HFFc6 (cell line): ENCODE data around the gene RHOBTB3. TPM values are rescaled to one million over a fixed set of nuclear protein-coding genes. Genes with fewer than 3 reads are reported as not detected.
A peak's percentile ranks its signal among the peaks of the same experiment; 100 is the strongest.

Experiments used
- DNase-seq: peaks from one replicate; pipeline ENCODE4 v3.0.0-alpha.2; 2018
- H3K27ac Mint-ChIP-seq: 2 replicates; pipeline ENCODE4 v1.8.0; 2020; ENCODE audit warnings: mild to moderate bottlenecking, mixed read lengths
- H3K27me3 Mint-ChIP-seq: 2 replicates; pipeline ENCODE4 v1.8.0; 2021; ENCODE audit warnings: mild to moderate bottlenecking, moderate library complexity, mixed read lengths; ENCODE audit not compliant: insufficient read depth
- H3K36me3 Mint-ChIP-seq: 2 replicates; pipeline ENCODE4 v1.8.0; 2021; ENCODE audit warnings: low read depth, mixed read lengths
- H3K4me1 Mint-ChIP-seq: 2 replicates; pipeline ENCODE4 v1.8.0; 2020; ENCODE audit warnings: low read depth, mixed read lengths
- H3K4me3 Mint-ChIP-seq: 2 replicates; pipeline ENCODE4 v1.8.0; 2020; ENCODE audit warnings: mild to moderate bottlenecking, moderate library complexity, mixed read lengths
- H3K9me3 Mint-ChIP-seq: 2 replicates; pipeline ENCODE4 v1.8.0; 2020; ENCODE audit warnings: mild to moderate bottlenecking, mixed read lengths
- total RNA-seq, 6 experiments: library from RNA; stranded (reverse); fragmentation: NEBNext Ultra II Directional; extraction: Animal tissue kit (Norgen Biotek cat#: 25700); gene quantifications; 2 replicates in 1 of 6; 3 replicates in 5 of 6; pipeline ENCODE4 v1.2.3, GENCODE V29; 2021
- TF ChIP-seq, protein P1 (sequence below): fragments of 200-600 bp; sonication (generic); IDR thresholded peaks from 2 replicates; pipeline ENCODE4 v1.5.0; 2021; ENCODE audit warnings: antibody characterized with exemption, mild to moderate bottlenecking

Gene RHOBTB3
- total RNA-seq, 6 experiments from 2014 or later: 110 to 184 (median 160) TPM

DNA sequence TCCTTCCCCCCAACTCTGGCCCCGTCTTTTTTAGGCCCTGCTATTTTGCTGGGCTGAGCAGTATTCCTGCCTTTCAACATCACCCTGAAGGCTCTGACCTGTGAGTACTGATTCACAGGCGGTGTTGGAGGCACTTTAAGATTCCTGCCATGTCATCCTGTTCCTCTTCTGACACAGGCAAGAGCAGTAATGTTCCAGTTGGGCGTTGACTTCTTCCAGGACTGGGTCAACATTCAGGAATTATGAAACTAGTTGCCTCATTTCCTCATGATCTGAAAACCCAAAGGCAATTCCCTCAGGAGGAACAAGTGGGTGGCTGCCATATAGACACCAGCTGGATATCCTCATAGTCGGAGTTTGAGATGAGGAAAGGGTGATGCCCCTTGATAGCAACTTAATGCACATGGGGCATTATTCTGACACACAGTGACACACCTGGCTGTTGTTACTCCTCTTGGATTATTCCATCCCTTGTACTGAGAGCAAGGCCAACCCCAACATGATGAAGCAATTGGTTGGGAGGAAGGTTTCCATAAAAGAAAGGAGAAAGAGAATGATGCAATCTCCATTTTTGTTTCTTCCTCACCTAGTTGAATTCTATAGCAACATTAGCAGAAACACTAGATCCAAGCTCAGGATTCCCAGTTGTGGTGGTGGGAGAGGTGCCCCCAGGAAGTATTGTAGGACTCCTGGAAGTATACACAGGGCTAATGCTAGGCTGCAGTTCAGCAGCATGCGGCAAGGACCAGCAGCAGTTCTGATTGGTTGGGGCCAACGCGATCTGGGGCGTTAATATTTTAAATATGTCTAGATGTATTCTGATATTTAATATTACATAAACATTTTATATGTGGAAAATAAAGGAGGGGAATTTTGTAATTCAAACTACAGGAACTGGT is 111.0 kb downstream of the RHOBTB3 start:
- H3K27me3 Mint-ChIP-seq: no peaks in the 10 kb centered on the region; the same call in 1 of the 2 replicates
- no peaks in the 10 kb centered on the region for H3K9me3 Mint-ChIP-seq
- peak overlapping the region; percentile 79 for H3K27ac Mint-ChIP-seq
- DNase-seq: peak; percentile 64
- no peak overlapping the region; the same call in 1 of the 2 replicates for H3K4me3 Mint-ChIP-seq
- peaks cover 71% of the 10 kb centered on the region for H3K4me1 Mint-ChIP-seq
- no peaks in the 10 kb centered on the region for H3K36me3 Mint-ChIP-seq
- TF ChIP-seq, protein P1, sequence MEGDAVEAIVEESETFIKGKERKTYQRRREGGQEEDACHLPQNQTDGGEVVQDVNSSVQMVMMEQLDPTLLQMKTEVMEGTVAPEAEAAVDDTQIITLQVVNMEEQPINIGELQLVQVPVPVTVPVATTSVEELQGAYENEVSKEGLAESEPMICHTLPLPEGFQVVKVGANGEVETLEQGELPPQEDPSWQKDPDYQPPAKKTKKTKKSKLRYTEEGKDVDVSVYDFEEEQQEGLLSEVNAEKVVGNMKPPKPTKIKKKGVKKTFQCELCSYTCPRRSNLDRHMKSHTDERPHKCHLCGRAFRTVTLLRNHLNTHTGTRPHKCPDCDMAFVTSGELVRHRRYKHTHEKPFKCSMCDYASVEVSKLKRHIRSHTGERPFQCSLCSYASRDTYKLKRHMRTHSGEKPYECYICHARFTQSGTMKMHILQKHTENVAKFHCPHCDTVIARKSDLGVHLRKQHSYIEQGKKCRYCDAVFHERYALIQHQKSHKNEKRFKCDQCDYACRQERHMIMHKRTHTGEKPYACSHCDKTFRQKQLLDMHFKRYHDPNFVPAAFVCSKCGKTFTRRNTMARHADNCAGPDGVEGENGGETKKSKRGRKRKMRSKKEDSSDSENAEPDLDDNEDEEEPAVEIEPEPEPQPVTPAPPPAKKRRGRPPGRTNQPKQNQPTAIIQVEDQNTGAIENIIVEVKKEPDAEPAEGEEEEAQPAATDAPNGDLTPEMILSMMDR: no peak

DNA sequence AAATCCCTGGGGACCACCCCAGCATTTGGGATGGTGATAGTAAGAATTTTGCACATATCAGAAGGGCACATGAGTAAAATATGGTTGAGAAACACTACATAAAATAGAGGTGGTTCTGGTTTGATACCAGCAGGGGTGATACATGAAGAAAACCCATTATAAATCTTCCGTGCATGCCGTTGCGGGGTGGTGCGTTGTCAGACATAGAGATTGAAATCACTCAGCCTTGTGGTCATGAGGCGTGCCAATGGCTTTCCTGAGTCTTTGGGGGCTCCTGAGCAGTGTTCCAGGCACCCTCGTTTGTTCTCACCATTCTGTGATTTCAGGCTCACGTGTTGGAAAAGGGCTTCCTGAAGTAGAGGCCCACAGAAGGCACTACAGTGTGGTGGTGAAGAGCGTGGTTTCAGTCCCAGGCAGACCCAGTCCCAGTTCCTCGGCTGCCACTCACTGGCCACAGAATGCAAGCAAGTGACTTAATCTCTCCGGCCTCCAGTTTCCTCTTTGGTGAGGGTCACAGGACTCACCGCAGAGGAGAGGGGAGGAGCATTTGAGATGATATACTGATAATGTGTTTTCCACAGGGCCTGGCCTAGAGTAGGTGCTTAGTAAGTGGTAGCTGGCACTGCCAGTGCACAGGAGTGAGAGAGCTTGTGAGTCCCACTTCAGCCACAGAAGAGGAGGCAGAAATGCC is 111.9 kb downstream of the RHOBTB3 start:
- Mint-ChIP-seq H3K27me3 (no peaks in the 10 kb centered on the region; the same call in 1 of the 2 replicates), H3K9me3 (no peaks in the 10 kb centered on the region), H3K36me3 (no peaks in the 10 kb centered on the region), H3K27ac (peak overlapping the region; percentile 88), H3K4me3 (peak overlapping the region; percentile 31), H3K4me1 (peaks cover 69% of the 10 kb centered on the region)
- TF ChIP-seq, protein P1: peak; percentile 34
- DNase-seq: peak; percentile 72

DNA sequence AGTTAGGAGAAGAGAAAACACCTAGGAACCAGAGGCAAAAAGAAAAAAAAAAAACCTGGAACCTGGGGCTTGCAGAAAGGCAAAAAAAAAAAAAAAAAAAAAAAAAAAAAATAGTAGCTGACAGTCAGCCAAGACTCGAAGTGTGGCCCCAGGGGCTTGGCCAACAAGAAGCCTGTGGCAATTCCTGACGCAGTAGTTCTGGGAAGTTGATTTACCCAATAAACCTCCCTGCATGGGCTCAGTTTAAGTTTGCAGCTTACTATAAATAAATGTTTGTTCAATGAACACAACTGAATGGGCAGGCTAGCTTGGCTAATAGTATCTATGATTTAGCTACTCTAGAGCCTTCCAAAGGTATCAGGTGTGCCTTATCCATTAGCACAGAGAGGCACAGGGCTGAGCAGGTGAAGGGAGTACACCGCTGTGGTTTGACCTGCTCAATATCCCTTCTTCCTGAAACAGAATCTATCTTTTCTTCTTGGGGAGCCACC is 112.6 kb downstream of the RHOBTB3 start:
- Mint-ChIP-seq H3K27ac (peak overlapping the region; percentile 88), H3K4me3 (no peak overlapping the region), H3K4me1 (peaks cover 77% of the 10 kb centered on the region), H3K27me3 (no peaks in the 10 kb centered on the region; the same call in 1 of the 2 replicates), H3K36me3 (no peaks in the 10 kb centered on the region), H3K9me3 (no peaks in the 10 kb centered on the region)
- TF ChIP-seq, protein P1: no peak
- DNase-seq: peak; percentile 54

DNA sequence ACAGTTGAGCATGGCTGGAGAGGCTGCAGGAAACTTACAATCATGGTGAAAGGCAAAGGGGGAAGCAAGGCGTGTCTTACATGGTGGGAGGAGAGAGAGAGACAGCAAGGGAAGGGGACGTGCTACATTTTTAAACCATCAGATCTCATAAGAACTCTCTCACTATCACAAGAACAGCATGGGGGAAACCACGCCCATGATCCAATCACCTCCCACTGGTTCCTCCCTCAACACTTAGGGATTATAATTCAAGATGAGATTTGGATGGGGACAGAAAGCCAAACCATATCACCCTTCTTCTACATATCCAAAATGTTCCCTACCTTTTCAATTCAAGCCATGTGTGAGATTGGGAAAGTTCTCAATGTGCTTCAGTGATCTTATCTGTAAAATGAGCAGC is 114.3 kb downstream of the RHOBTB3 start:
- Mint-ChIP-seq H3K4me1 (peaks cover 86% of the 10 kb centered on the region), H3K36me3 (no peaks in the 10 kb centered on the region), H3K9me3 (no peaks in the 10 kb centered on the region), H3K27me3 (no peaks in the 10 kb centered on the region), H3K27ac (no peak overlapping the region), H3K4me3 (no peak overlapping the region)
- DNase-seq: no peak
- TF ChIP-seq, protein P1: no peak

Other genes with a start within 250 kb of the RHOBTB3 start
- gene SKIC3, start 176.4 kb upstream of the RHOBTB3 start, total RNA-seq: 100 to 1,000 TPM; 102 to 113 (median 110) TPM
- gene ARSK, start 176.2 kb upstream of the RHOBTB3 start, total RNA-seq: 10 to 100 TPM; 11.6 to 19.7 (median 17.3) TPM
- gene GPR150, start 111.2 kb upstream of the RHOBTB3 start, total RNA-seq: under 1 TPM; 0.14 to 0.35 (median 0.22) TPM
- gene RFESD, start 84.6 kb upstream of the RHOBTB3 start, total RNA-seq: 1 to 10 TPM; 2.2 to 3.7 (median 2.3) TPM
- gene SPATA9, start 48.3 kb upstream of the RHOBTB3 start, total RNA-seq: under 1 TPM; 0.17 to 0.73 (median 0.48) TPM
- 100 to 1,000 TPM; 139 to 183 (median 150) TPM for gene GLRX, start 91.4 kb downstream of the RHOBTB3 start, total RNA-seq
- gene ELL2, start 230.5 kb downstream of the RHOBTB3 start, total RNA-seq: 100 to 1,000 TPM; 346 to 505 (median 380) TPM